B cell (primary cell): ENCODE data around the gene SGPP2. TPM values are rescaled to one million over a fixed set of nuclear protein-coding genes. Genes with fewer than 3 reads are reported as not detected.

Experiments
- ATAC-seq: fragments of 200-7000 bp; cut with Tn5 transposase; one replicate; pipeline ENCODE4 v1.10.0; 2021; ENCODE audit warnings: low read depth, mild to moderate bottlenecking, moderate number of reproducible peaks, moderate library complexity
- CTCF ChIA-PET: fragments of 350-600 bp; sonication (Branson Sonifier 250); formaldehyde crosslinking; loops from one replicate; lab custom pipeline; 2021; ENCODE audit warnings: antibody characterized with exemption, inconsistent platforms; lab: Charles Lee
- POLR2A ChIA-PET: fragments of 350-600 bp; sonication (Branson Sonifier 250); formaldehyde crosslinking; loops from one replicate; lab custom pipeline; 2021; ENCODE audit warnings: antibody characterized with exemption; lab: Charles Lee
- DNase-seq: peaks from one replicate; pipeline ENCODE4 v3.0.0; 2013
- H2AFZ ChIP-seq: 2 replicates; pipeline ENCODE4 v1.6.1; 2012; ENCODE audit warnings: mild to moderate bottlenecking, low read depth, low read length; ENCODE audit not compliant: insufficient read depth, poor library complexity, severe bottlenecking
- H3K27ac ChIP-seq, 2 donors: 1 replicate in 1 of 2; 2 replicates in 1 of 2; pipeline ENCODE4 v1.5.1; 2012 to 2013; ENCODE audit warnings: low read length in 2 of 2, mild to moderate bottlenecking in 2 of 2, moderate library complexity in 1 of 2
- H3K27me3 ChIP-seq, 4 experiments: fragments of 200-600 bp in 1 of 4; sonication (generic) in 1 of 4; replicated peaks in 1 of 4; 1 replicate in 2 of 4; 2 replicates in 2 of 4; pipeline versions ENCODE4 v1.6.1 to v1.7.0; 2013 to 2016; ENCODE audit warnings: low read length in 3 of 4, mild to moderate bottlenecking in 2 of 4, mixed read lengths in 1 of 4, moderate library complexity in 1 of 4; ENCODE audit not compliant: insufficient read depth in 4 of 4, control insufficient read depth in 3 of 4; ENCODE audit errors: control extremely low read depth in 1 of 4
- H3K36me3 ChIP-seq, 2 experiments: replicated peaks in 1 of 2; 1 replicate in 1 of 2; 2 replicates in 1 of 2; pipeline versions ENCODE4 v1.6.1 to v1.7.1; 2013; ENCODE audit warnings: low read length in 1 of 2; ENCODE audit not compliant: insufficient read depth in 2 of 2, control insufficient read depth in 1 of 2; ENCODE audit errors: control extremely low read depth in 1 of 2, extremely low read depth in 1 of 2
- H3K4me1 ChIP-seq, 2 donors: fragments of 200-600 bp in 1 of 2; sonication (generic) in 1 of 2; 1 replicate in 1 of 2; 2 replicates in 1 of 2; pipeline versions ENCODE4 v1.5.1 to v1.6.1; 2013 to 2017; ENCODE audit warnings: low read length in 2 of 2; ENCODE audit not compliant: control insufficient read depth in 2 of 2, insufficient read depth in 2 of 2
- H3K4me2 ChIP-seq: replicated peaks from 2 replicates; pipeline ENCODE3; 2012; ENCODE audit warnings: mild to moderate bottlenecking, low read depth, low read length; ENCODE audit not compliant: poor library complexity, severe bottlenecking
- H3K4me3 ChIP-seq, 5 experiments: fragments of 200-600 bp in 1 of 5; sonication (generic) in 1 of 5; 1 replicate in 3 of 5; 2 replicates in 2 of 5; pipeline versions ENCODE4 v1.5.1 to v1.7.0; 2011 to 2016; ENCODE audit warnings: low read length in 4 of 5, mild to moderate bottlenecking in 4 of 5, low read depth in 2 of 5, control low read depth in 1 of 5, moderate library complexity in 1 of 5; ENCODE audit not compliant: insufficient read depth in 1 of 5; ENCODE audit errors: control extremely low read depth in 1 of 5, extremely low read depth in 1 of 5
- H3K79me2 ChIP-seq: fragments of 200-600 bp; sonication (generic); one replicate; pipeline ENCODE4 v1.6.0; 2016; ENCODE audit warnings: low read length; ENCODE audit not compliant: control insufficient read depth, insufficient read depth
- H3K9ac ChIP-seq: fragments of 200-600 bp; sonication (generic); 2 replicates; pipeline ENCODE4 v1.6.1; 2017; ENCODE audit warnings: mild to moderate bottlenecking, low read length, moderate library complexity
- H3K9me3 ChIP-seq, 3 donors: one replicate each; pipeline versions ENCODE4 v1.6.1 to v1.7.1; 2013; ENCODE audit warnings: low read length in 2 of 3; ENCODE audit not compliant: control insufficient read depth in 2 of 3, insufficient read depth in 1 of 3; ENCODE audit errors: control extremely low read depth in 1 of 3
- H4K20me1 ChIP-seq: 2 replicates; pipeline ENCODE4 v1.6.0; 2012; ENCODE audit warnings: mild to moderate bottlenecking, low read length; ENCODE audit not compliant: insufficient read depth, control insufficient read depth, poor library complexity, severe bottlenecking
- H3K27ac Mint-ChIP-seq: one replicate; pipeline ENCODE4 v1.8.0; 2021; ENCODE audit warnings: mixed read lengths
- H3K27me3 Mint-ChIP-seq: one replicate; pipeline ENCODE4 v1.8.0; 2021; ENCODE audit warnings: mixed read lengths
- H3K4me1 Mint-ChIP-seq: one replicate; pipeline ENCODE4 v1.8.0; 2021; ENCODE audit warnings: mixed read lengths
- H3K4me3 Mint-ChIP-seq: one replicate; pipeline ENCODE4 v1.8.0; 2021; ENCODE audit warnings: mixed read lengths
- H3K9me3 Mint-ChIP-seq: one replicate; pipeline ENCODE4 v1.8.0; 2022; ENCODE audit warnings: mixed read lengths; ENCODE audit not compliant: insufficient read depth
- EZH2 ChIP-seq: IDR thresholded peaks from 2 replicates; pipeline ENCODE4 v1.6.1; 2012; ENCODE audit warnings: borderline replicate concordance, low read depth, mild to moderate bottlenecking, moderate library complexity, low read length; ENCODE audit not compliant: insufficient read depth, poor library complexity, severe bottlenecking
- WGBS: methylation state at CpG from one replicate; pipeline ENCODE4 v1.1.5; 2013; ENCODE audit warnings: missing lambda C conversion rate; ENCODE audit not compliant: insufficient coverage; 5-methylcytosine and 5-hydroxymethylcytosine counted together
- intact Hi-C: fragments of 100-400 bp; cut with micrococcal nuclease; formaldehyde crosslinking; loops from one replicate; pipeline ENCODE4 v1.10.0; 2022
- polyA plus RNA-seq: library from polyadenylated mRNA; depleted of rRNA; stranded (reverse); fragments of >200 nt; gene quantifications from 2 replicates; pipeline ENCODE4 v1.2.3, GENCODE V29; 2012
- total RNA-seq, 2 donors: library from RNA; stranded (reverse); fragments of 120-200 nt in 1 of 2; gene quantifications; 1 replicate in 1 of 2; 2 replicates in 1 of 2; pipeline versions ENCODE4 v1.2.3 to v1.2.4, GENCODE V29; 2013 to 2022
- TF ChIP-seq, protein P1 (sequence below): fragments of 200-600 bp; IDR thresholded peaks from one replicate; pipeline ENCODE4 v1.8.0; 2022; ENCODE audit warnings: antibody characterized with exemption, mild to moderate bottlenecking

The SGPP2 gene
- total and polyA plus RNA-seq, 2 donors (not counting 1 experiment from before 2014, with no cell fraction given): 1.5 to 7.7 TPM

DNA sequence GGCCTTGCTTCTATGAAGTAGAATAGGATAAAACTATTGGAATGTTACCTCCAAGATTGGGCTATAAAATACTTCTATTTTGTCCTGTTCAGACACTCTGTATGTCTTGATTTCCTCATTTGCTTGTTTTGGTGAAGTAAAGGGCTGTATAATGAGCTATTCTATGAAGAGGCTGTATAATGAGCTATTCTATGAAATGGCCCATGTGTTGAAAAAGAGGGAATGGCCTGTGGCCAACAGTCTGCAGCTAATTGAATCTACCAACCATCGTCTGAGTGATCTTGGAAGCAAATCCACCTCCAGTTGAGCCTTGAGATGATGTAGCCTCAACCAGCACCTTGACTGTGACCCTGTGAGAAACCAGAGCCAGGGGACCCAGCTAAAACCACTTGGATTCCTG lies 3.8 kb upstream of the SGPP2 start:
- intact Hi-C loops: no loop called here
- WGBS: 100% methylated on average over 1 of the region's 1 CpG
- ATAC-seq: no peak
- TF ChIP-seq EZH2: no peak
- TF ChIP-seq, protein P1, sequence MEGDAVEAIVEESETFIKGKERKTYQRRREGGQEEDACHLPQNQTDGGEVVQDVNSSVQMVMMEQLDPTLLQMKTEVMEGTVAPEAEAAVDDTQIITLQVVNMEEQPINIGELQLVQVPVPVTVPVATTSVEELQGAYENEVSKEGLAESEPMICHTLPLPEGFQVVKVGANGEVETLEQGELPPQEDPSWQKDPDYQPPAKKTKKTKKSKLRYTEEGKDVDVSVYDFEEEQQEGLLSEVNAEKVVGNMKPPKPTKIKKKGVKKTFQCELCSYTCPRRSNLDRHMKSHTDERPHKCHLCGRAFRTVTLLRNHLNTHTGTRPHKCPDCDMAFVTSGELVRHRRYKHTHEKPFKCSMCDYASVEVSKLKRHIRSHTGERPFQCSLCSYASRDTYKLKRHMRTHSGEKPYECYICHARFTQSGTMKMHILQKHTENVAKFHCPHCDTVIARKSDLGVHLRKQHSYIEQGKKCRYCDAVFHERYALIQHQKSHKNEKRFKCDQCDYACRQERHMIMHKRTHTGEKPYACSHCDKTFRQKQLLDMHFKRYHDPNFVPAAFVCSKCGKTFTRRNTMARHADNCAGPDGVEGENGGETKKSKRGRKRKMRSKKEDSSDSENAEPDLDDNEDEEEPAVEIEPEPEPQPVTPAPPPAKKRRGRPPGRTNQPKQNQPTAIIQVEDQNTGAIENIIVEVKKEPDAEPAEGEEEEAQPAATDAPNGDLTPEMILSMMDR: no peak
- POLR2A ChIA-PET: interaction anchor here (0.7 kb wide), 1 partner anchor 28 kb away, joined by 3 read pairs; no protein-coding TSS in a partner anchor
- peaks cover 34% of the 10 kb centered on the region for H3K27me3 Mint-ChIP-seq
- Histone ChIP-seq H3K4me3 (no peak overlapping the region), H3K9ac (no peak overlapping the region), H3K79me2 (no peaks in the 10 kb centered on the region), H3K9me3 (peaks cover 0 to 3% (median 0%) of the 10 kb centered on the region in 3 donors), H2AFZ (no peak overlapping the region), H3K4me1 (peaks cover 10 to 19% of the 10 kb centered on the region in 2 donors), H3K27ac (no peak overlapping the region), H3K27me3 (peaks cover 0 to 20% (median 8%) of the 10 kb centered on the region in 4 experiments), H3K4me2 (no peak overlapping the region), H4K20me1 (no peaks in the 10 kb centered on the region), H3K36me3 (no peaks in the 10 kb centered on the region)
- CTCF ChIA-PET: no interaction called here
- no peaks in the 10 kb centered on the region for H3K9me3 Mint-ChIP-seq
- peaks cover 22% of the 10 kb centered on the region for H3K4me1 Mint-ChIP-seq
- DNase-seq: no peak
- H3K27ac Mint-ChIP-seq: no peak overlapping the region
- no peak overlapping the region for H3K4me3 Mint-ChIP-seq

DNA sequence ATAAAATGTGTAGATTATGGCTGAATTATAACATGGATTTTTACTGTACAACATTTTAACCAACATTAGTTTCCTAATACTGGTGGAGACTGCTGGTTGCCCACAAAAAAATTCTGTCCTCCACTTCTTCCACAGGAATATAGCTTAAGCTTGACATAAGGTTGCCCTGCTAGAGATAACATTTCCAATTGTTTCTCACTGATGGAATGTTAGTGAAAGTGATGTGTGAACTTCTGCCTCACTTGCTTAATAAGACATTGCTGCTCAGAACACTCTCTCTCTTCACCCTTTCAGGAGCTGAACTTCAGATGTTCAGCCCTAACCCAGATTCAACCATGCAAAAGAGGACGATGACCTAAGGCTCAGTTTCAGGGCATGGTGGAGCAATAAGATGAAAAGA lies 2.7 kb upstream of the SGPP2 start:
- H3K4me1 Mint-ChIP-seq: peaks cover 31% of the 10 kb centered on the region
- H2AFZ ChIP-seq: no peak overlapping the region
- H3K27ac Mint-ChIP-seq: no peak overlapping the region
- no peak overlapping the region for H3K4me3 Mint-ChIP-seq
- no peak overlapping the region for H3K9ac ChIP-seq
- ChIA-PET POLR2A (no interaction called here), CTCF (interaction anchor here (1.6 kb wide), 1 partner anchor 104 kb away, joined by 8 read pairs; no protein-coding TSS in a partner anchor)
- no peaks in the 10 kb centered on the region for H3K36me3 ChIP-seq
- no peak overlapping the region for H3K4me2 ChIP-seq
- peaks cover 34% of the 10 kb centered on the region for H3K27me3 Mint-ChIP-seq
- no peaks in the 10 kb centered on the region for H3K79me2 ChIP-seq
- H3K9me3 Mint-ChIP-seq: no peaks in the 10 kb centered on the region
- no peaks in the 10 kb centered on the region for H4K20me1 ChIP-seq
- ATAC-seq: no peak
- intact Hi-C loops: no loop called here
- H3K4me1 ChIP-seq: peaks cover 11 to 30% of the 10 kb centered on the region in 2 donors
- no peak overlapping the region for H3K27ac ChIP-seq
- DNase-seq: no peak
- H3K27me3 ChIP-seq: peaks cover 0 to 27% (median 8%) of the 10 kb centered on the region in 4 experiments
- H3K9me3 ChIP-seq: peaks cover 0 to 3% (median 0%) of the 10 kb centered on the region in 3 donors
- TF ChIP-seq EZH2: no peak
- H3K4me3 ChIP-seq: no peak overlapping the region
- WGBS: no CpG with 5 or more reads among the region's 1 CpG
